ENCODE results near the gene RASAL3.

The RASAL3 gene

GRCh38 chr19:15448778-15449619 lies 15.3 kb downstream of the RASAL3 start:
- no peak for DNase-seq (ENCODE audit: low read depth)

- no peak for DNase-seq (ENCODE audit: low read depth)
These were observed 16.1 kb downstream of the RASAL3 start for GRCh38 chr19:15448044-15448777.

- DNase-seq (ENCODE audit: low read depth): no peak
These were observed 17.3 kb downstream of the RASAL3 start for GRCh38 chr19:15447057-15447456.

GRCh38 chr19:15445807-15446376 lies 18.5 kb downstream of the RASAL3 start:
- DNase-seq (ENCODE audit: low read depth): no peak

GRCh38 chr19:15445227-15445605 lies 19.1 kb downstream of the RASAL3 start:
- DNase-seq (ENCODE audit: low read depth): no peak

- no peak for DNase-seq (ENCODE audit: low read depth)
These were observed 19.7 kb downstream of the RASAL3 start for GRCh38 chr19:15444505-15445226.

GRCh38 chr19:15443838-15444237 lies 20.5 kb downstream of the RASAL3 start:
- no peak for DNase-seq (ENCODE audit: low read depth)

- DNase-seq (ENCODE audit: low read depth): no peak
These were observed 21.0 kb downstream of the RASAL3 start for GRCh38 chr19:15443325-15443724.

- no peak for DNase-seq (ENCODE audit: low read depth)
These were observed 22.0 kb downstream of the RASAL3 start for GRCh38 chr19:15442142-15442920.

- no peak for DNase-seq (ENCODE audit: low read depth)
These were observed 23.0 kb downstream of the RASAL3 start for GRCh38 chr19:15441317-15441716.

GRCh38 chr19:15439821-15440641 lies 24.3 kb downstream of the RASAL3 start:
- DNase-seq (ENCODE audit: low read depth): no peak

GRCh38 chr19:15439078-15439799 lies 25.1 kb downstream of the RASAL3 start:
- no peak for DNase-seq (ENCODE audit: low read depth)

GRCh38 chr19:15438577-15438976 lies 25.8 kb downstream of the RASAL3 start:
- DNase-seq (ENCODE audit: low read depth): no peak

- no peak for DNase-seq (ENCODE audit: low read depth)
These were observed 26.2 kb downstream of the RASAL3 start for GRCh38 chr19:15438124-15438496.

GRCh38 chr19:15437355-15438123 lies 26.8 kb downstream of the RASAL3 start:
- no peak for DNase-seq (ENCODE audit: low read depth)

GRCh38 chr19:15436826-15437110 lies 27.6 kb downstream of the RASAL3 start:
- DNase-seq (ENCODE audit: low read depth): no peak

- DNase-seq (ENCODE audit: low read depth): no peak
These were observed 28.1 kb downstream of the RASAL3 start for GRCh38 chr19:15436012-15436825.

- no peak for DNase-seq (ENCODE audit: low read depth)
These were observed 30.8 kb downstream of the RASAL3 start for GRCh38 chr19:15433519-15434069.
